GM18873 (cell line): ENCODE measurements around the gene CENPQ.
"Not testable (repeated sequence)": the region's sequence is repeated elsewhere in the genome, so short reads cannot be mapped to it uniquely, and the experiment has no call there.

ENCODE experiments used
- ATAC-seq: cut with Tn5 transposase; IDR thresholded peaks from one replicate; pipeline ENCODE4 v1.9.1; 2021; ENCODE audit warnings: mild to moderate bottlenecking, moderate library complexity, moderate number of reproducible peaks; ENCODE audit not compliant: unreplicated experiment, low FRiP score

Gene CENPQ, protein sequence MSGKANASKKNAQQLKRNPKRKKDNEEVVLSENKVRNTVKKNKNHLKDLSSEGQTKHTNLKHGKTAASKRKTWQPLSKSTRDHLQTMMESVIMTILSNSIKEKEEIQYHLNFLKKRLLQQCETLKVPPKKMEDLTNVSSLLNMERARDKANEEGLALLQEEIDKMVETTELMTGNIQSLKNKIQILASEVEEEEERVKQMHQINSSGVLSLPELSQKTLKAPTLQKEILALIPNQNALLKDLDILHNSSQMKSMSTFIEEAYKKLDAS

DNA sequence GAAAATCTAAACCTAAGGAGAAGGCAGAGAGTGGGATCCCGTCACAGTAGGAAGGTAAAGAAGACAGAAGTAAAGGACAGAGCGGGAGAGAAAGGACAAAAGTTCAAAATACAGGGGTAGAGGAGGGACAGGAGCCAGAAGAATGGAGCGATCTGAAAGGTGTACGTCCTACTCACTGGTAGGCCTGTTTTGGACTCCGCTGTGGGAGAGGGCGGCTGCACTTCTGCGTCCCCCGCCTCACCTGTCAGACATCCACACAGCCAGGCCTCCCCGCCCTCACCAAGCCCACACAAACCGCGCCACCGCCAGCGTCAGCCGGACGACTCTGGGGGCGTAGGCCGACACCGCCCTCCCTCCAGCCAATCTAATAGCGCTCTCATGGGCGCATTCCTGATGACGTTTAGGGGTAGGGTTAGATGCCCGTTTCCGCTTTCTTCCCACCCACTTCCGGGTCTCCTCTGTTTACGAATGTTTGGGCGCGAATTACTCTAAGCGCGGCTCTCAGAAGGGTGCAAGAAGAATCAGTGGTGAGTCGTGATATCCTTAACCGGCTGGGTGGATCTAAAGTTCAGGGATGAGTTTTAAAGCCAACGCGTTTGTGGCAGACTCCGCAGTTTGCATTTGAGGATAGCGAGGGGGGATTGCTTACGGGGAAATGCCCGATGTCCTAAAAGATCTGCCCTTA, at the start of gene CENPQ, which contains the start of gene MMUT:
Gene CENPQ, plus strand, starts transcription at position 444 of the 685 bp plus-strand sequence. CDS start 6,807 bp downstream, outside the sequence.
Gene MMUT, minus strand, starts transcription at position 327 of the 685 bp plus-strand sequence. CDS start 3,787 bp downstream, outside the sequence.
- ATAC-seq, result peak; percentile 97

DNA sequence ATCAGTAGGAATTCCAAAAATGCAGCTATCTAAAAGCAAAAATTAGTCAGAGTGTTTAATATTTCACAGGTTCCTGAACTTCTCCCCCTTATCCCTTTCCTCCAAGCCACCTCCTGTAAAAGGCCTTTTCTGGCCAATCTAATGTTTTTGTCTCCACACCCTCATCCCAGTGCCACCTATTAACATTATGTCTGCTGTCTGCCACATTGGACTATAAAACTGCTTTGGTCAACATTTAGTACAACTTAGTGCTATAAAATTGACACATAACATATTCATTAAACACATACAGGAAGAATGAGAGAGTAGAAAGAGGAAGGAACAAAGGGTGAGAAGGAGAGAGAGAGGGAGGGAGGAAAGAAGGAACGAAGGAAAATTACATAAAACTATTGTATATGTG, 47.8 kb upstream of the CENPQ start:
- ATAC-seq, result no peak

DNA sequence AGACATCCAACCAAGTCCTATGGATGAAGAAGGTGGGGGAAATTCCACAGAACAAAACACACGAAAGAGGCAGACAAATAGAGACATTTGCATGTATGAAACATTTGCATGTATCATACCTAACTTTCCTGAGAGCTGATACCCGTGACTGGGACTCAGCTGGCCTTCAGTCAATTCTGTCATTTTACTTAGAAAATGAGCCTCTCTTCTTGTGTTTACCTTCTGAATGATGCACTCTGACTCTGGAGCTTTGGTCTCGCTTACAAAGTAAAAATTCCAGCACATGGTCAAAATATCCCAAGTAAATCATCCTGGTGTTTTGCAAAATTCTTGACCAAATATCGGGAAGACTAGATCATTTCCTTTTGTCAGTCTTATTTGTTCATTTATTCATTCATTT, 47.0 kb upstream of the CENPQ start:
- no peak for ATAC-seq

DNA sequence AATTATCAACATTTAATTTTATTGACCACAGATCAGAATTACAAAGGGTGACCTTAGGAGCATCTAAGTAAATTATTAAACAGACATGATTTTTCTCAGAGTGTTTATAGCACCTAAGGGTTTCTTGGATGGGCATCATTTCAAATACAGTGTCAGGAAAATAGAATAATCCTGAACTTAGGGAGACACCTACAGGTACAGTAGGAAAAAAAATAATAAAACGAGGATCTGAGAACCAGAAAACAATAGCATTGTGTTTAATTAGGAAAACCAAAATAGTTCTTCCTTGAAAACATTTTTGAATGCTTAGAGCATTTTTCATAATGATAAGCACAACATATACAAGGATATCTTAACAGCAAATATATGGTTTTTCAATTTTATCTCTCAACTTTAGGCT, 39.4 kb upstream of the CENPQ start:
- no peak for ATAC-seq

DNA sequence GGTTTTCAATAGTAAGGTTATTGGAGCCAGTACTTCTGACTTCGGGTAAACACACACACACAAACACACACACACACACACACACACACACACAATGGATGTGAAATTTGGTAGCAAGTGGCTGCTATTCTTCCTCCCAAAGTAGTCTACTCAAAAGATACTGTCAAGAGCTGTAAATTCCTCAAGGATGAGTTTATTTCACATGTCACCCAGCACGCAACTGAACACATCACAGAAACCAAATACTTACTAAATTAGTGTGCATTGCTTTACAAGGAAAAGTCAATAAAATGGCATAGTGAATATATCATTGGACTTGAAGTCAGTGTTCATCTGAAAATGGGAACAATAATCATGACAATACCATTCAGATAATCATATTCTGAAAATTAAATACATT, 33.0 kb upstream of the CENPQ start:
- ATAC-seq, result no peak

DNA sequence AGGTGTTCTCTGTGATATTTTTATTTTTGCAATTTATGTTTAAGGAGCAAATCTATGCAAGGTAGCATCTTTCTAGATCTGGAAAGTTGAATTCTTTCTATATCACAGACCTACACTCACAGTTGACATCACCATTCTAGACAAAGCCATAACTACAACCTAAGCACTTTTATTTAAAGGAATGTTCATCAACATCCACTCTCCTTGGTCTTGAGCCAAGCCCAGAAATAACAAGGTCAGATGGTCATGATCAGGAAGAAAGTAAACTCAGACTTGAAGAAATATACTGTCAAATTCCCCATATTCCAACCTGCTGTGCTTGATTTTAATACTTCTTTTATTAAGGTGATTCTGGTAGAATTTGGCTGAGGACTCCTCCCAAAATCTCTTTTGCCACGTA, 32.3 kb upstream of the CENPQ start:
- ATAC-seq, result no peak

DNA sequence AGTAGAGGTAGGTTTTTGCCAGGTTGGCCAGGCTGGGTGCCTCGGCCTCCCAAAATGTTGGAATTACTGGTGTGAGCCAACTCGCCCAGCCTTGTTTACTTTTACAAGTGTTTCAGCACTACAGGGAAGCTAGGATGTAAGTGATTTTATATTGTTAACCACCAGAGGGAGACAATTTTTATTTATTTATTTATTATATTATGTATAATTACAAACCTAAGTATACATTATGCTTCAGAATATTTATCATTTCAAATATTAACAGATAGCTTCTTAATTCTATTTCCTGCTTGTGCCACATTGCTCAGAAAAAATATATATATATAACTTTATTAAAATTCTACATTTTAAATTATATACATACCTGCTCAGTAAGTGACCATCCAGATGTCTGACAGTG, 9.9 kb upstream of the CENPQ start:
- ATAC-seq, result no peak

DNA sequence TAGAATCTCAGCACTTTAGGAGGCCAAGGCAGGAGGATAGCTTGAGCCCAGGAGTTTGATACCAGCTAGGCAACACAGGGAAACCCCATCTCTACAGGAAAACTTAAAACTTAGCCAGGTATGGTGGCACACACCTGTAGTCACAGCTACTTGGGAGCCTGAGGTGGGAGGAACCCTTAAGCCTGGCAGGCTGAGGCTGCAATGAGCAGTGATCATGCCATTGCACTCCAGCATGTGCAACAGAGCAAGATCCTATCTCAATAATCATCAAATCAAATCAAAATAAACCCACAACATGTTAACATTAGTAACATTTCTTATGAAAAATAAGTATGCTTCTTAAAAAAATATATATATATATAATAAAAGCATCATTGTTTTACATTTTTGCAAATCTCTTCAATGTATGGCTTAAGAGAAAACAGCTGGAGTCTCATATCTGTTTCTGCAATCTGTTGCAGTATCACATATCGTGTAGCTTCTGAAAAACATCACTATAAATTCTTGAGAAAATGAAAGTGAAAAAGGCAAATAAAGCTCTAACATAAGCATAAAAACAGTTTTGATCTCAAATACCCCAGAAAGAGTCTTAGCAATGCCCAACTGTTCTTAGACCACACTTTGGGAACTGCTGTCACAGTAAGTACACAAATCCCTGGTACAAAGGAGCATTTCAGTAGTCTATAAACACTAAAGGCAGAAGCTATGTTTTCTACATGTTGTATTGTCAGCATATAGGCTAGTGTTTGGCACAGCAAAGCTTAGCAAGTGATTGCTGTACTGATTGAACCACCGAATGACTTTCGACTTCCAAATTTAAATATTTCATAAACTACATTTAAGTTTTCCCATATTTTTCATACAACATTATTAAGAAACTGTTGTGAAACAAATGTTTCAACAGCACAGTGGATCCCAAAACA, 8.1 kb upstream of the CENPQ start:
- peak; percentile 43 for ATAC-seq

DNA sequence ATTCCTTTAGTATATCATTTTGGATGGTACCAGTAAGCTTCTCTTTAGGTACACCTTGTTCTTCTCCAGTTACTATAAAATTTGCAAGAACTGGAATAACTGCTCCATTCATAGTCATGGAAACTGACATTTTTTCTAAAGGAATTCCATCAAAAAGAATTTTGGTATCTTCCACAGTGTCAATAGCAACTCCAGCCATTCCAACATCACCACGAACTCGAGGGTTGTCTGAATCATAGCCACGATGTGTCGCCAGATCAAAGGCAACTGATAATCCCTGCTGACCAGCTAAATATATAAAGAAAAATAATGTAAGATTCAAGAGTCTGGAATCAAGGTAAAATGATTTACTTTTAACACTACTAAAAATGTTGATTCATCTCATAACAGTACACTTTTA, 5.4 kb upstream of the CENPQ start:
- no peak for ATAC-seq

DNA sequence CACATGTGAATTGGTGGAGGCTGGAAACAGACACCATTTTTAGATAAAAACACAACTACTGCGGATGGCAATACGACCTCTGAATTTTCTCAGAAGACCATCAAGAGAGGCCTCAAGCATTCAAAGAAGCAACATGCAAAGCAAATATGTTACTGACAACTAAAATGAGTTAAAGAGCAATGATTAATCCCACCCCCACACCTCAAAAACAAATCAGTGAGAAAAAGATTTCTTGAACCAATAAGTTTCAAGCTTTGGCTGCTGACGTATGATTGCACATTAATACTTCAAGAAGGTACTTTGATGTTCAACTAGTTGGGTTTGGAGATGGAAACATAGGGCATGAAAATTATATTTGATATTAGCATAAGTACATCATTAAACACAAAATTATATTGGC, 1.1 kb upstream of the CENPQ start:
- no peak for ATAC-seq

DNA sequence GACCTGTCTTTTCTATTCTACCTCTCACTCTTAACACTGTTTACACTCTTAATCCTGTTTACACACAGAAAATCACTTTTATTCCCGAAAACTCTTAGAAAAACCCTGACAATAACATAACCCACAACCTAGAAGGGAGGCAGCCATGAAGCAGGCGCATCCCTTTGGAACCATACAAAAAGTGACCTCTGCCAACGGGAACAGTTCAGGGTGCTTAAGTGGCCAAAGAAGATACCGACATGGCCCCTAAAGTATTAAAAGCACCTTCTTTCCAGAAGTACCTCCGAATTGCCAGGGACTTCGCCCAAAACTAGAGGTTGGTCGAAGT, 607 bp upstream of the CENPQ start:
- ATAC-seq, result no peak

DNA sequence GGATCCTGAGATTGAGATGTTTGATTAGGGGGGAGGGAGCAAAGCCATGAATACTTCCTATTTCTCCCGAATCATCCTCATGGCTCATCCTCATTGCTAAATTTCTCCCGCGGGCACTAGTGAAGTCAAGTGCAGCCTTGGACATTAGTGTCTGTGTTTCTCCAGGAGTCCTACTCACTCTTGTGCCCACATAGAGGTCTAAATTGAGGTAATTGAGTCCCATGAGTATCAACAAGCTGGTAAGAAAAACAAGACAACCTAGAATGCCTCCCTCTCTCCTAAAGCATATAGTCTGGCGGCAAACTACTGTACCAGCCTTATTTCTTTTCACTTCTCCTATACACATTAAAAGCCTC, 420 bp downstream of the CENPQ start:
- no peak for ATAC-seq

DNA sequence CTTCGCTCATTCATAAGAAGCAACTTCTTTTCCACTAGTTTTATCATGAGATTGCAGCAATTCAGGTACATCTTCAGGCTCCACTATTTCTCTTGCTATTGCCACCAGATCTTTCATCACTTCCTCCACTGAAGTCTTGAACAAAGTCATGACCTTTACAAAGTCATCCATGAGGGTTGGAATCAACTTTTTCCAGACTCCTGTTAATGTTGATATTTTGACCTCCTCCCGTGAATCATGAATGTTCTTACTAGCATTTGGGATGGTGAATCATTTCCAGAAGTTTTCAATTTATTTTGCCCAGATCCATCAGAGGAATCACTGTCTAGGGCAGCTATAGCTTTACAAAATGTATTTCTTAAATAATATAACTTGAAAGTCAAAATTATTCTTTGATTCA, 1.5 kb downstream of the CENPQ start:
- no peak for ATAC-seq

DNA sequence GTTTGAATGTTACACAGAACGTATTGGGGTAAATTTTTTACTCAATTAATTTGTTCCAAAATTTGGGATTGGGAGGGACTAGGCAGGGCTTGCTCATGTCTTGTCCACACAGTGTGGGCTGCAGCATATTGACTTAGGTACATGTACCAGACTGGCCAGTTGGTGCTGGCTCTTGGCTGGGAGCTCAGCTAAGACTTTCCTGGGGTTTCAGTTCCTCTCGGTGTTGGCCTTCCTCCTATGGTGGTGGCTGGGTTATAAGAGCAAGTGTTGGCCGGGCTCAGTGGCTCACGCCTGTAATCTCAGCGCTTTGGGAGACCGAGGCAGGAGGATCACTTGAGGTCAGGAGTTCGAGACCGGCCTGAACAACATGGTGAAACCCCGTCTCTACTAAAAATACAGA, 4.9 kb downstream of the CENPQ start:
- ATAC-seq, result no peak

DNA sequence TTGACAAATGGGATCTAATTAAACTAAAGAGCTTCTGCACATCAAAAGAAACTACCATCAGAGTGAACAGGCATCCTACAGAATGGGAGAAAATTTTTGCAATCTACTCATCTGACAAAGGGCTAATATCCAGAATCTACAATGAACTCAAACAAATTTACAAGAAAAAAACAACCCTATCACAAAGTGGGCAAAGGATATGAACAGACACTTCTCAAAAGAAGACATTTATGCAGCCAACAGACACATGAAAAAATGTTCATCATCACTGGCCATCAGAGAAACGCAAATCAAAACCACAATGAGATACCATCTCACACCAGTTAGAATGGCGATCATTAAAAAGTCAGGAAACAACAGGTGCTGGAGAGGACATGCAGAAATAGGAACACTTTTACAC, 13.4 kb downstream of the CENPQ start:
- not testable (repeated sequence) for ATAC-seq

DNA sequence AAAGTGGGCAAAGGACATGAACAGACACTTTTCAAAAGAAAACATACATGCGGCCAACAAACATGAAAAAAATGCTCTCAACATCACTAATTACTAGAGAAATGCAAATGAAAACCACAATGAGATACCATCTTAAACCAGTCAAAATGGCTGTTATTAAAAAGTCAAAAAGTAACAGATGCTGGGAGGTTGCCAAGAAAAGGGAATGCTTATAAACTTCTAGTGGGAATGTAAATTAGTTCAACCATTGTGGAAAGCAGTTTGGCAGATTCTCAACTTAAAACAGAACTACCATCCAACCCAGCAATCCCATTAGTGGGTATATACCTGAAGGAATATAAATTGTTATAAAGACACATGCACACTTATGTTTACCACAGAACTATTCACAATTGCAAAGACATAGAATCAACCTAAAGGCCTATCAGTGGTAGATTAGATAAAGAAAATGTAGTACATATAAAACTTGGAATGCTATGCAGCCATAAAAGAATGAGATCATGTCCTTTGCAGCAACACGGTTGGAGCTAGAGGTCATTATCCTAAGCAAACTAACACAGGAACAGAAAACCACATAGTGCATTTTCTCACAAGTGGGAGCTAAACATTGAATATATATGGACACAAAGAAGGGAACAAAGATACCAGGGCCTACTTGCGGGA, 16.3 kb downstream of the CENPQ start:
- ATAC-seq, result no peak

DNA sequence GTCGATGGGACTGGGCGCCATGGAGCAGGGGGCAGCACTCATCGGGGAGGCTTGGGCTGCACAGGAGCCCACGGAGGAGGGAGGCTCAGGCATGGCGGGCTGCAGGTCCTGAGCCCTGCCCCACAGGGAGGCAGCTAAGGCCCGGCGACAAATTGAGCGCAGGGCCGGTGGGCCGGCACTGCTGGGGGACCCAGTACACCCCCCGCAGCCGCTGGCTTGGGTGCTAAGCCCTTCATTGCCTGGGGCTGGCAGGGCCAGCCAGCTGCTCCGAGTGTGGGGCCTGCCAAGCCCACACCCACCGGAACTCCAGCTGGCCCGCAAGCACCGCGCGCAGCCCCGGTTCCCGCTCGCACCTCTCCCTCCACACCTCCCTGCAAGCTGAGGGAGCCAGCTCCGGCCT, 18.7 kb downstream of the CENPQ start:
- not testable (repeated sequence) for ATAC-seq

DNA sequence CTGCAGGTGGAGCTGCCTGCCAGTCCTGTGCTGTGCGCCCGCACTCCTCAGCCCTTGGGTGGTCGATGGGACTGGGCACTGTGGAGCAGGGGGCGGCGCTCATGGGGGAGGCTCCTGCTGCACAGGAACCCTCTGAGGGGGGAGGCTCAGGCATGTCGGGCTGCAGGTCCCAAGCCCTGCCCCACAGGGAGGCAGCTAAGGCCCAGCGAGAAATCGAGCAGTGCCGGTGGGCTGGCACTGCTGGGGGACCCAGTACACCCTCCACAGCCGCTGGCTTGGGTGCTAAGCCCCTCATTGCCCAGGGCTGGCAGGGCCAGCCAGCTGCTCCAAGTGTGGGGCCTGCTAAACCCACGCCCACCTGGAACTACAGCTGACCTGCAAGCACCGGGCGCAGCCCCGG, 20.2 kb downstream of the CENPQ start:
- ATAC-seq, result not testable (repeated sequence)

DNA sequence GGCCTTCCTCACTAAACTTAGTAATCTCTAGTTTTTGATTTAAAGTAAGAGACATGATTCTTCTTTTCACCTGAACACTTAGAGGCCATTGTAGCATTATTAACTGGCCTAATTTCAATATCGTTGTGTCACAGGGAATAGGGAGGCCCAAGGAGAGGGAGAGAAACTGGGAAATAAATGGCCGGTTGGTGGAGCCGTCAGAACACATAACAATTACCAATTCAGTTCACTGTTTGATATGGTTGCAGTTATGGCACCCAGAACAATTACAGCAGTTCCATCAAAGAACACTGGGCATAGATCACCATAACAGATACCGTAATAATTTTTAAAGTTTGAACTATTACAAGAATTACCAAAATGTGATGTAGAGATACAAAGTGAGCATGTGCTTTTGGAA, 27.5 kb downstream of the CENPQ start:
- no peak for ATAC-seq

DNA sequence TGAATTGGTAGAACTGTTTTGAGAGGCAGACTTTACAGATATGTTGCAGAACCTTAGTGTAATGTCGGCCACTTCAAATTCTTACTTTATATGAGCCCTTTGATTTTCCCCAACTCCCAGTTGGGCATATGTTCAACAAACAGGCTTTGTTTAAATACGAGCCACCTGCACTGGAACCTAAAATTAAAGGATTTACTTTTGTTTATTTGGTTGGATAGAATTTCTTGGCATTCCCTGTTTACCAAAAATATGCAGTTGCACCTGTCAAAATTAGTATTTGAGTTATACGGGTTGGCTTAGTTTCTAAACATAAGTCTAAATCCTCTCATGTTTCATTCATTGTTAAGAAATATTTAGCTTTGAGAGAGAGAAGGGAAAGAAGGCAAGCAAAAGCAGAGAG, 34.1 kb downstream of the CENPQ start:
- ATAC-seq, result no peak

DNA sequence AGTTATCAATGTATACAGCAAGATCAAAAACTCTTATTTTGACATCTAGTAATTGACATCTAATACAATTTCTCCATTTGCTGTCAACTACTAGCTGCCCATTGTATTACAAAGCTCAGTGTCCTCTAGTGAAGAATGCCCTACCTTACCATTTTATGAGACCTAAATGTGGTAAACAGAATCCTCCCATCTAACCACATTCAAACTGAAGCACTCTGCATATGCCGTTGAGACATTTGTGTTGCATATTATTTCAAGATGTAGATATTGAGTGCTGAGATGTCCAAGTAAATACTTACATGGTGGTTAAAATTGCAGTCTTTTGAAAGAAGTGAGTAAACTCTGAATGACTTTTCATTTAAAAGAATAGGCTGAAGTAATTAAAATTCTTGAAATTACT, 36.0 kb downstream of the CENPQ start:
- no peak for ATAC-seq
